HL-60 (cell line): ENCODE data around the gene SPPL2A.

Source experiments
- CTCF ChIP-seq: IDR thresholded peaks from one replicate; pipeline ENCODE4 v1.5.1; 2011; ENCODE audit warnings: low read length, control low read depth, inconsistent platforms; ENCODE audit not compliant: insufficient read depth
- GABPA ChIP-seq: IDR thresholded peaks from 2 replicates; pipeline ENCODE4 v1.6.1; 2012; ENCODE audit warnings: low read depth
- POLR2AphosphoS5 ChIP-seq: IDR thresholded peaks from 2 replicates; pipeline ENCODE4 v1.6.1; 2012; ENCODE audit warnings: low read depth
- REST ChIP-seq: IDR thresholded peaks from 2 replicates; pipeline ENCODE4 v1.6.1; 2012; ENCODE audit warnings: low read depth; ENCODE audit not compliant: insufficient replicate concordance

- no peak for TF ChIP-seq CTCF
- TF ChIP-seq POLR2AphosphoS5, result no peak
- no peak for TF ChIP-seq REST
- TF ChIP-seq GABPA, result no peak
Measured at GRCh38 chr15:50808728-50809127, 43.2 kb upstream of the SPPL2A start.
